Astrocyte (in vitro differentiated cells and primary cell): ENCODE results near the gene SCNN1G.

Experiments
- CTCF ChIP-seq: IDR thresholded peaks from 2 replicates; pipeline ENCODE4 v1.5.1; 2011; ENCODE audit warnings: low read depth, mild to moderate bottlenecking, inconsistent platforms, low read length, moderate library complexity; ENCODE audit not compliant: insufficient read depth
- EZH2 ChIP-seq: IDR thresholded peaks from 2 replicates; pipeline ENCODE4 v1.6.1; 2012; ENCODE audit warnings: mild to moderate bottlenecking, low read length, inconsistent platforms; ENCODE audit not compliant: insufficient read depth

GRCh38 chr16:23181506-23181905 is 1.0 kb upstream of the SCNN1G start:
- no peak for TF ChIP-seq EZH2
- no peak for TF ChIP-seq CTCF
